HG03521 (cell line): ENCODE results near the gene HERPUD1.
"Not testable (repeated sequence)": the region's sequence is repeated elsewhere in the genome, so short reads cannot be mapped to it uniquely, and the experiment has no call there.

Source experiments
- ATAC-seq: cut with Tn5 transposase; IDR thresholded peaks from one replicate; pipeline ENCODE4 v1.9.1; 2021; ENCODE audit warnings: mild to moderate bottlenecking, moderate library complexity; ENCODE audit not compliant: unreplicated experiment

The HERPUD1 gene

GRCh38 chr16:56977823-56978430 lies 46.0 kb downstream of the HERPUD1 start:
- ATAC-seq, result no peak

- no peak for ATAC-seq
Observed at GRCh38 chr16:56980201-56980535, 48.2 kb downstream of the HERPUD1 start.

GRCh38 chr16:56980792-56981724 lies 49.1 kb downstream of the HERPUD1 start:
- no peak for ATAC-seq

GRCh38 chr16:56981729-56982271 lies 49.9 kb downstream of the HERPUD1 start:
- ATAC-seq, result no peak

- ATAC-seq, result no peak
Observed at GRCh38 chr16:56982695-56983094, 50.8 kb downstream of the HERPUD1 start.

- ATAC-seq, result no peak
Observed at GRCh38 chr16:56983211-56983751, 51.3 kb downstream of the HERPUD1 start.

- no peak for ATAC-seq
Observed at GRCh38 chr16:56984639-56985038, 52.7 kb downstream of the HERPUD1 start.

GRCh38 chr16:56985288-56985961 lies 53.5 kb downstream of the HERPUD1 start:
- ATAC-seq, result no peak

GRCh38 chr16:56985962-56986360 lies 54.0 kb downstream of the HERPUD1 start:
- no peak for ATAC-seq

- ATAC-seq, result no peak
Observed at GRCh38 chr16:56986361-56986760, 54.4 kb downstream of the HERPUD1 start.

- not testable (repeated sequence) for ATAC-seq
Observed at GRCh38 chr16:56986908-56987307, 55.0 kb downstream of the HERPUD1 start.

GRCh38 chr16:56987692-56988091 lies 55.8 kb downstream of the HERPUD1 start:
- no peak for ATAC-seq

- ATAC-seq, result no peak
Observed at GRCh38 chr16:56988161-56988947, 56.4 kb downstream of the HERPUD1 start.

- ATAC-seq, result peak; percentile 82
Observed at GRCh38 chr16:56988948-56989945, 57.3 kb downstream of the HERPUD1 start, which contains the start of gene NLRC5. Gene NLRC5, plus strand, starts transcription at chr16:56989557. Its CDS starts 31,156 bp downstream, at chr16:57020713.

GRCh38 chr16:56989988-56990387 lies 58.0 kb downstream of the HERPUD1 start:
- ATAC-seq, result no peak

GRCh38 chr16:56990407-56991286 lies 58.7 kb downstream of the HERPUD1 start:
- no peak for ATAC-seq

GRCh38 chr16:56992431-56992830 lies 60.5 kb downstream of the HERPUD1 start:
- not testable (repeated sequence) for ATAC-seq

- no peak for ATAC-seq
Observed at GRCh38 chr16:56993204-56993603, 61.3 kb downstream of the HERPUD1 start.
